ENCODE results near the gene IFI6. TPM values are rescaled to one million over a fixed set of nuclear protein-coding genes. Genes with fewer than 3 reads are reported as not detected.

Gene IFI6
- total RNA-seq, 1 experiment from 2014 or later, result 4.3 TPM

DNA sequence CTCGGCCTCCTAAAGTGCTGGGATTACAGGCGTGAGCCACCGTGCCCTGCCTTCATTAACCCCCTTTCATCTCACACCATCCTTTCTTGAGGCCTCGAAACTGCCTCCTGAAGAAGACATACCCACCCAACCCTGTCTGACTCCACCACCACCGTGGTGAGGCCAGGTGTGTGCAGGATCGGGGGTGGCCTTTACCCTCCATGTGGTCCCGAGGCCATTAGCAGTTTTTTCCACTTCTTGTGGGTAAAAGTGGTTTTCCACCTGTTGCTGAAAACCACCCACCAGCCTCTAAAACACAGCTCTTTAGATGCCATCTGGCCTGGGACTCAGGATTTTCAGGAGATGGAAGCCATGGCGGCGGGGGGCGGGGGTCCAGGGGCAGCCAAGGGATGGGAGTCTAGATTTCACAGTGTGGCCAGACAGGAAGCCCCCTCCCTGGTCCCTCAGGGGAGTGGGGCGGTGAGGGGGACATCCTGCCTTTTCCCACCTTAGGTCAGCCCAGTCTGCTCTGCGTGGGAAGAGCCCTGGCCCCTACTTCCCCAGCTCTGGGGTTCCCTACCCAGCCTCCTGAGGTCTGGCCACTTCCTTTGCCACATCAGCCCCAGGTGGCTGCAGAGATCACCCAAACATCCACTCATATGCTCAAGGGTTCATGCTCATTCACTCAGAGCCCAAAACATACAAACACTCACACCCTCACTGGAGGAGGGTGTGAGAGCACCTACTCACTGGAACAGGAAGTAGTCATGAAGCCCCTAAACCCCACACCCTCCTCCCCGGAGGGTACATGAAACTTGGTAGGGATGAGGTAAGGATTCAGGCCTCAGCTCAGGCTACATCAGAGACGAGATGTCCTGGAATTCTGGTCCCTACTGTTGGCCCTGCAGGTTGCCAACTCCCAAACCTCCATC lies 39.4 kb downstream of the IFI6 start:
- H3K9me3 Mint-ChIP-seq, result no peaks in the 10 kb centered on the region
- no peak overlapping the region for H4K91ac ChIP-seq (ENCODE audit: insufficient read length, low read depth, low read length)
- H3K56ac ChIP-seq (ENCODE audit: insufficient read length, low read depth, low read length), result no peak overlapping the region
- H3K4me2 ChIP-seq (ENCODE audit: insufficient read depth, insufficient read length, low read length), result no peak overlapping the region
- H2AFZ ChIP-seq (ENCODE audit: low read length), result no peak overlapping the region
- no CpG with 5 or more reads among the region's 14 CpGs for whole genome bisulfite sequencing (ENCODE audit: extremely low coverage, insufficient read length, low lambda C conversion rate)
- H2BK20ac ChIP-seq (ENCODE audit: low read depth, low read length, poor library complexity, severe bottlenecking), result no peak overlapping the region
- peaks cover 27% of the 10 kb centered on the region for H3K27me3 Mint-ChIP-seq (ENCODE audit: low read depth)
- no peak overlapping the region for H3K14ac ChIP-seq (ENCODE audit: insufficient read depth, low read length)
- H2BK120ac ChIP-seq (ENCODE audit: low read depth, low read length, poor library complexity, severe bottlenecking), result no peak overlapping the region
- H3K4me1 ChIP-seq (ENCODE audit: insufficient read depth, low read length), result peaks cover 5% of the 10 kb centered on the region; the same call in 1 of the 2 replicates
- DNase-seq, result no peak
- no peaks in the 10 kb centered on the region for H4K20me1 ChIP-seq (ENCODE audit: control insufficient read depth, insufficient read depth, insufficient read length)
- H2BK5ac ChIP-seq (ENCODE audit: insufficient read length, low read length), result no peak overlapping the region
- no peaks in the 10 kb centered on the region; a peak in 1 of 7 replicates for H3K36me3 Mint-ChIP-seq (ENCODE audit: insufficient read depth in 1 of 3, low read depth in 3 of 3)
- H4K5ac ChIP-seq (ENCODE audit: insufficient read length, low read depth, low read length), result no peak overlapping the region
- H3K27ac ChIP-seq (ENCODE audit: insufficient read length, low read depth, low read length), result no peak overlapping the region
- TF ChIP-seq, protein P1, sequence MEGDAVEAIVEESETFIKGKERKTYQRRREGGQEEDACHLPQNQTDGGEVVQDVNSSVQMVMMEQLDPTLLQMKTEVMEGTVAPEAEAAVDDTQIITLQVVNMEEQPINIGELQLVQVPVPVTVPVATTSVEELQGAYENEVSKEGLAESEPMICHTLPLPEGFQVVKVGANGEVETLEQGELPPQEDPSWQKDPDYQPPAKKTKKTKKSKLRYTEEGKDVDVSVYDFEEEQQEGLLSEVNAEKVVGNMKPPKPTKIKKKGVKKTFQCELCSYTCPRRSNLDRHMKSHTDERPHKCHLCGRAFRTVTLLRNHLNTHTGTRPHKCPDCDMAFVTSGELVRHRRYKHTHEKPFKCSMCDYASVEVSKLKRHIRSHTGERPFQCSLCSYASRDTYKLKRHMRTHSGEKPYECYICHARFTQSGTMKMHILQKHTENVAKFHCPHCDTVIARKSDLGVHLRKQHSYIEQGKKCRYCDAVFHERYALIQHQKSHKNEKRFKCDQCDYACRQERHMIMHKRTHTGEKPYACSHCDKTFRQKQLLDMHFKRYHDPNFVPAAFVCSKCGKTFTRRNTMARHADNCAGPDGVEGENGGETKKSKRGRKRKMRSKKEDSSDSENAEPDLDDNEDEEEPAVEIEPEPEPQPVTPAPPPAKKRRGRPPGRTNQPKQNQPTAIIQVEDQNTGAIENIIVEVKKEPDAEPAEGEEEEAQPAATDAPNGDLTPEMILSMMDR (conservative IDR thresholded peaks at IDR 0.05), result no peak
- H3T11ph ChIP-seq (ENCODE audit: low read length), result no peak overlapping the region
- H2AK5ac ChIP-seq (ENCODE audit: insufficient read length, low read length), result no peak overlapping the region
- H3K18ac ChIP-seq (ENCODE audit: insufficient read length, low read depth, low read length), result no peak overlapping the region
- peaks cover 8% of the 10 kb centered on the region for H3K23me2 ChIP-seq (ENCODE audit: insufficient read length, low read depth, low read length, poor library complexity, severe bottlenecking)
- no peak overlapping the region for H3K9ac ChIP-seq (ENCODE audit: extremely low read depth, insufficient read length, low read length)
- no peaks in the 10 kb centered on the region for H3K9me3 ChIP-seq (ENCODE audit: control insufficient read depth, low read depth, low read length)
- no peak overlapping the region for H3K4ac ChIP-seq (ENCODE audit: low read depth, low read length)
- H3K23ac ChIP-seq (ENCODE audit: insufficient read length, low read depth, low read length), result no peak overlapping the region
- no peak overlapping the region; a peak in 1 of 5 replicates for H3K4me3 Mint-ChIP-seq
- H2BK12ac ChIP-seq (ENCODE audit: insufficient read length, low read depth, low read length), result no peak overlapping the region
- no peaks in the 10 kb centered on the region for H3K79me1 ChIP-seq (ENCODE audit: insufficient read depth, low read depth, low read length, poor library complexity, severe bottlenecking)
- H3K4me1 Mint-ChIP-seq, result peaks cover 25 to 42% of the 10 kb centered on the region in 2 experiments
- no peaks in the 10 kb centered on the region for H3K79me2 ChIP-seq (ENCODE audit: insufficient read depth, low read length)
- no peak overlapping the region for H4K8ac ChIP-seq (replicated peaks; ENCODE audit: insufficient read length, low read depth, low read length)
- no peak overlapping the region for H2BK15ac ChIP-seq (ENCODE audit: low read depth, low read length)
- H3K27ac Mint-ChIP-seq, result no peak overlapping the region
- H3K27me3 ChIP-seq (ENCODE audit: insufficient read depth, low read length), result peaks cover 19% of the 10 kb centered on the region; the same call in 1 of the 2 replicates

All from H9 (cell line).